H9 (cell line): ENCODE measurements around the gene PACS1. TPM values are rescaled to one million over a fixed set of nuclear protein-coding genes. Genes with fewer than 3 reads are reported as not detected.
A peak's percentile ranks its signal among the peaks of the same experiment; 100 is the strongest.

Experiments used
- DNase-seq: peaks from one replicate; pipeline ENCODE4 v3.0.0-alpha.2; 2017
- H2AFZ ChIP-seq: one replicate; pipeline ENCODE4 v1.6.1; 2013; ENCODE audit warnings: mild to moderate bottlenecking, low read length, control low read depth, moderate library complexity
- H2AK5ac ChIP-seq: 2 replicates; pipeline ENCODE4 v1.6.1; 2013; ENCODE audit warnings: low read length, control low read depth, mixed read lengths; ENCODE audit not compliant: insufficient read length
- H2BK120ac ChIP-seq: one replicate; pipeline ENCODE4 v1.6.1; 2013; ENCODE audit warnings: low read depth, mild to moderate bottlenecking, low read length, control low read depth, inconsistent platforms; ENCODE audit not compliant: poor library complexity, severe bottlenecking
- H2BK12ac ChIP-seq: 2 replicates; pipeline ENCODE4 v1.6.1; 2013; ENCODE audit warnings: low read length, control low read depth, mixed read lengths, low read depth; ENCODE audit not compliant: insufficient read length
- H2BK15ac ChIP-seq: 2 replicates; pipeline ENCODE4 v1.6.1; 2013; ENCODE audit warnings: low read depth, low read length, control low read depth
- H2BK20ac ChIP-seq: one replicate; pipeline ENCODE4 v1.6.1; 2013; ENCODE audit warnings: low read depth, mild to moderate bottlenecking, low read length, control low read depth, inconsistent platforms; ENCODE audit not compliant: poor library complexity, severe bottlenecking
- H2BK5ac ChIP-seq: 2 replicates; pipeline ENCODE4 v1.6.1; 2013; ENCODE audit warnings: low read length, control low read depth, mixed read lengths; ENCODE audit not compliant: insufficient read length
- H3K14ac ChIP-seq: 2 replicates; pipeline ENCODE4 v1.6.1; 2013; ENCODE audit warnings: low read length, control low read depth; ENCODE audit not compliant: insufficient read depth
- H3K18ac ChIP-seq: 2 replicates; pipeline ENCODE4 v1.6.1; 2013; ENCODE audit warnings: low read depth, mild to moderate bottlenecking, mixed read lengths, low read length, control low read depth; ENCODE audit not compliant: insufficient read length
- H3K23ac ChIP-seq: 2 replicates; pipeline ENCODE4 v1.6.1; 2013; ENCODE audit warnings: low read length, control low read depth, mixed read lengths, low read depth; ENCODE audit not compliant: insufficient read length
- H3K23me2 ChIP-seq: 2 replicates; pipeline ENCODE4 v1.6.1; 2013; ENCODE audit warnings: low read depth, mild to moderate bottlenecking, mixed read lengths, low read length, control low read depth; ENCODE audit not compliant: insufficient read length, poor library complexity, severe bottlenecking
- H3K27ac ChIP-seq: 2 replicates; pipeline ENCODE4 v1.5.1; 2013; ENCODE audit warnings: low read length, control low read depth, mixed read lengths, low read depth; ENCODE audit not compliant: insufficient read length
- H3K27me3 ChIP-seq: 2 replicates; pipeline ENCODE4 v1.6.1; 2013; ENCODE audit warnings: low read length, control low read depth, inconsistent platforms; ENCODE audit not compliant: insufficient read depth
- H3K4ac ChIP-seq: 2 replicates; pipeline ENCODE4 v1.6.1; 2013; ENCODE audit warnings: low read depth, mild to moderate bottlenecking, control low read depth, inconsistent platforms, low read length, moderate library complexity
- H3K4me1 ChIP-seq: 2 replicates; pipeline ENCODE4 v1.6.1; 2013; ENCODE audit warnings: low read length, control low read depth, inconsistent platforms; ENCODE audit not compliant: insufficient read depth
- H3K4me2 ChIP-seq: 2 replicates; pipeline ENCODE4 v1.6.1; 2013; ENCODE audit warnings: low read length, control low read depth, mixed read lengths; ENCODE audit not compliant: insufficient read length, insufficient read depth
- H3K56ac ChIP-seq: 2 replicates; pipeline ENCODE4 v1.6.1; 2013; ENCODE audit warnings: low read depth, mild to moderate bottlenecking, mixed read lengths, low read length, control low read depth; ENCODE audit not compliant: insufficient read length
- H3K79me1 ChIP-seq: 2 replicates; pipeline ENCODE4 v1.6.1; 2013; ENCODE audit warnings: low read depth, mild to moderate bottlenecking, moderate library complexity, low read length, control low read depth, inconsistent platforms; ENCODE audit not compliant: insufficient read depth, poor library complexity, severe bottlenecking
- H3K79me2 ChIP-seq: 2 replicates; pipeline ENCODE4 v1.6.1; 2013; ENCODE audit warnings: low read length, control low read depth, inconsistent platforms; ENCODE audit not compliant: insufficient read depth
- H3K9ac ChIP-seq: 2 replicates; pipeline ENCODE4 v1.6.1; 2013; ENCODE audit warnings: low read length, control low read depth, mixed read lengths; ENCODE audit not compliant: insufficient read length; ENCODE audit errors: extremely low read depth
- H3K9me3 ChIP-seq: one replicate; pipeline ENCODE4 v1.6.1; 2013; ENCODE audit warnings: low read depth, low read length, inconsistent platforms; ENCODE audit not compliant: control insufficient read depth
- H3T11ph ChIP-seq: one replicate; pipeline ENCODE4 v1.6.1; 2013; ENCODE audit warnings: mild to moderate bottlenecking, low read length, control low read depth, inconsistent platforms
- H4K20me1 ChIP-seq: one replicate; pipeline ENCODE4 v1.6.1; 2013; ENCODE audit not compliant: control insufficient read depth, insufficient read length, insufficient read depth
- H4K5ac ChIP-seq: 2 replicates; pipeline ENCODE4 v1.6.1; 2013; ENCODE audit warnings: low read depth, mild to moderate bottlenecking, mixed read lengths, low read length, control low read depth; ENCODE audit not compliant: insufficient read length
- H4K8ac ChIP-seq: replicated peaks from 2 replicates; pipeline ENCODE4 v1.6.1; 2013; ENCODE audit warnings: low read length, control low read depth, mixed read lengths, low read depth; ENCODE audit not compliant: insufficient read length
- H4K91ac ChIP-seq: 2 replicates; pipeline ENCODE4 v1.6.1; 2013; ENCODE audit warnings: low read depth, mild to moderate bottlenecking, moderate library complexity, mixed read lengths, low read length, control low read depth; ENCODE audit not compliant: insufficient read length
- H3K27ac Mint-ChIP-seq, 3 experiments: 2 replicates in 2 of 3; 3 replicates in 1 of 3; pipeline ENCODE4 v1.8.0; 2020 to 2021; ENCODE audit warnings: mixed read lengths in 3 of 3, mild to moderate bottlenecking in 1 of 3, moderate library complexity in 1 of 3
- H3K27me3 Mint-ChIP-seq: 2 replicates; pipeline ENCODE4 v1.8.0; 2021; ENCODE audit warnings: low read depth, mild to moderate bottlenecking, moderate library complexity, mixed read lengths
- H3K36me3 Mint-ChIP-seq, 3 experiments: 2 replicates in 2 of 3; 3 replicates in 1 of 3; pipeline ENCODE4 v1.8.0; 2020 to 2021; ENCODE audit warnings: low read depth in 3 of 3, mixed read lengths in 3 of 3; ENCODE audit not compliant: insufficient read depth in 1 of 3
- H3K4me1 Mint-ChIP-seq, 2 experiments: 2 replicates each; pipeline ENCODE4 v1.8.0; 2020; ENCODE audit warnings: mixed read lengths in 2 of 2
- H3K4me3 Mint-ChIP-seq, 2 experiments: 2 replicates in 1 of 2; 3 replicates in 1 of 2; pipeline ENCODE4 v1.8.0; 2020 to 2021; ENCODE audit warnings: mild to moderate bottlenecking in 2 of 2, mixed read lengths in 2 of 2, moderate library complexity in 1 of 2
- H3K9me3 Mint-ChIP-seq, 2 experiments: 2 replicates in 1 of 2; 3 replicates in 1 of 2; pipeline ENCODE4 v1.8.0; 2020; ENCODE audit warnings: mild to moderate bottlenecking in 2 of 2, mixed read lengths in 2 of 2, moderate library complexity in 1 of 2
- WGBS: extraction: QIAGEN DNeasy Blood & Tissue Kit; methylation state at CpG from one replicate; pipeline ENCODE4 v1.1.7; 2013; ENCODE audit warnings: missing lambda C conversion rate, low lambda C conversion rate, mixed read lengths; ENCODE audit not compliant: insufficient read length; ENCODE audit errors: extremely low coverage; 5-methylcytosine and 5-hydroxymethylcytosine counted together
- total RNA-seq: library from RNA; stranded (reverse); gene quantifications from 2 replicates; pipeline ENCODE4 v1.2.1, GENCODE V29; 2021
- TF ChIP-seq, protein P1 (sequence below): fragments of 200-600 bp; sonication (generic); conservative IDR thresholded peaks from 3 replicates; pipeline ENCODE4 v1.8.0; 2021; ENCODE audit warnings: antibody characterized with exemption, mild to moderate bottlenecking

PACS1 gene
- total RNA-seq, 1 experiment from 2014 or later: 35.5 TPM

DNA sequence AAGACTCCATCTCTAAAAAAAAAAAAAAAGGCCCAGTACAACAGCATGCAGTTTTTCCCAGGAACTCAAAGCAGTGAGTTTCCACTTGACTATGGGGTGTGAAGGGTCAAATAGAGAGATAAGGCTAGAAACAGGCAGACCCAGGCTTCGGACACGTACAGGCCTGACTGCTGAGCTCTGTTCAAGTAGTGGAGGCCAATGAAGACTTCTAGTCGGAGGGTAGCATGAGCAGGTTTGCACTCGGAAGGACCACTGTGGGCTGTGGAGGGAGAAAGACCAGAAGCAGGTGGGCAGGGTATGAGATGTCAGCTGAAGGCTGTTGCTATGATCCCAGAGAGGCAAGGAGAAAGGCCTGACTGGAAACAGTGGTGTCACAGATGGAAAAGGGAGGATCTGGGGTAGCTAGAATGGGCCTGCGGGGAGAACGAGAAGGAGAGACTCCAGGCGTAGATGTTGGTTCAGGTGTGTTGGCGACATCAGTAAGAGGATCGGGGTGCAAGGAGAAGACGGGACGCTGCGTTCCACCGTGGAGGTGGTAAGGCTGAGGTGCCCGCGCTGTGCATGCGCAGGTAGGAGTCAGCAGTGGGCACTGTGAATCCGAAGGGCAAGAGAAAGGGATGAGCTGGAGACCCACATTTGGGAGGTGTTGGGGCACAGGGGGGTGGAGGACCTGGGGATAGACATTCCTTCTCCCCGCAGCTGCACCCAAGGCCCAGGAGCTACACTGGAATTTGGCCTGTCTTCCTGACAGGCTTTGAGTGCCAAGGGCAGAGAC is 149.0 kb downstream of the PACS1 start:
- peak; percentile 10 for DNase-seq
- no peak overlapping the region for H3K9ac ChIP-seq
- Mint-ChIP-seq H3K4me1 (peaks cover 9 to 10% of the 10 kb centered on the region in 2 experiments), H3K27me3 (no peaks in the 10 kb centered on the region), H3K36me3 (peaks cover 1 to 29% (median 11%) of the 10 kb centered on the region in 3 experiments; a peak in 5 of 7 replicates), H3K4me3 (no peak overlapping the region; a peak in 1 of 5 replicates), H3K27ac (peak overlapping the region in 2 of 3 experiments; percentile 6 to 65; a peak in 3 of 7 replicates), H3K9me3 (no peaks in the 10 kb centered on the region)
- H4K91ac ChIP-seq: no peak overlapping the region
- no peak overlapping the region for H3K14ac ChIP-seq
- no peak overlapping the region for H4K8ac ChIP-seq
- H3K79me2 ChIP-seq: no peaks in the 10 kb centered on the region
- TF ChIP-seq, protein P1, sequence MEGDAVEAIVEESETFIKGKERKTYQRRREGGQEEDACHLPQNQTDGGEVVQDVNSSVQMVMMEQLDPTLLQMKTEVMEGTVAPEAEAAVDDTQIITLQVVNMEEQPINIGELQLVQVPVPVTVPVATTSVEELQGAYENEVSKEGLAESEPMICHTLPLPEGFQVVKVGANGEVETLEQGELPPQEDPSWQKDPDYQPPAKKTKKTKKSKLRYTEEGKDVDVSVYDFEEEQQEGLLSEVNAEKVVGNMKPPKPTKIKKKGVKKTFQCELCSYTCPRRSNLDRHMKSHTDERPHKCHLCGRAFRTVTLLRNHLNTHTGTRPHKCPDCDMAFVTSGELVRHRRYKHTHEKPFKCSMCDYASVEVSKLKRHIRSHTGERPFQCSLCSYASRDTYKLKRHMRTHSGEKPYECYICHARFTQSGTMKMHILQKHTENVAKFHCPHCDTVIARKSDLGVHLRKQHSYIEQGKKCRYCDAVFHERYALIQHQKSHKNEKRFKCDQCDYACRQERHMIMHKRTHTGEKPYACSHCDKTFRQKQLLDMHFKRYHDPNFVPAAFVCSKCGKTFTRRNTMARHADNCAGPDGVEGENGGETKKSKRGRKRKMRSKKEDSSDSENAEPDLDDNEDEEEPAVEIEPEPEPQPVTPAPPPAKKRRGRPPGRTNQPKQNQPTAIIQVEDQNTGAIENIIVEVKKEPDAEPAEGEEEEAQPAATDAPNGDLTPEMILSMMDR: no peak
- H4K5ac ChIP-seq: no peak overlapping the region
- H2AK5ac ChIP-seq: no peak overlapping the region
- no peak overlapping the region for H3K27ac ChIP-seq
- no peak overlapping the region for H2BK20ac ChIP-seq
- H3K4me1 ChIP-seq: no peaks in the 10 kb centered on the region
- no peaks in the 10 kb centered on the region for H3K9me3 ChIP-seq
- no peak overlapping the region for H2BK5ac ChIP-seq
- H3K18ac ChIP-seq: no peak overlapping the region
- no peak overlapping the region for H3K56ac ChIP-seq
- no peak overlapping the region for H3K4ac ChIP-seq
- H2BK12ac ChIP-seq: no peak overlapping the region
- H3K23me2 ChIP-seq: no peaks in the 10 kb centered on the region
- H3K27me3 ChIP-seq: no peaks in the 10 kb centered on the region
- H3K23ac ChIP-seq: no peak overlapping the region
- H2AFZ ChIP-seq: no peak overlapping the region
- H2BK120ac ChIP-seq: no peak overlapping the region
- H2BK15ac ChIP-seq: no peak overlapping the region
- H3K4me2 ChIP-seq: no peak overlapping the region
- no CpG with 5 or more reads among the region's 18 CpGs for WGBS
- no peak overlapping the region for H3T11ph ChIP-seq
- H3K79me1 ChIP-seq: no peaks in the 10 kb centered on the region
- H4K20me1 ChIP-seq: no peaks in the 10 kb centered on the region
